Peyer's patch (tissue), 4 donors: Measurements from ENCODE around the gene GBP5.

Source experiments
- POLR2A ChIP-seq, 2 donors: fragments of 450-650 bp; IDR thresholded peaks; one replicate each; pipeline ENCODE4 v1.5.1; 2017; ENCODE audit warnings: antibody characterized with exemption in 2 of 2, mild to moderate bottlenecking in 2 of 2, moderate library complexity in 2 of 2
- TF ChIP-seq, protein P1 (sequence below), 6 experiments: fragments of 450-650 bp in 4 of 6; fragments of 200-600 bp in 2 of 6; sonication (generic) in 1 of 6; IDR thresholded peaks; one replicate each; pipeline ENCODE4 v1.5.1; 2017 to 2019; ENCODE audit warnings: antibody characterized with exemption in 6 of 6, mild to moderate bottlenecking in 3 of 6, moderate library complexity in 1 of 6

DNA sequence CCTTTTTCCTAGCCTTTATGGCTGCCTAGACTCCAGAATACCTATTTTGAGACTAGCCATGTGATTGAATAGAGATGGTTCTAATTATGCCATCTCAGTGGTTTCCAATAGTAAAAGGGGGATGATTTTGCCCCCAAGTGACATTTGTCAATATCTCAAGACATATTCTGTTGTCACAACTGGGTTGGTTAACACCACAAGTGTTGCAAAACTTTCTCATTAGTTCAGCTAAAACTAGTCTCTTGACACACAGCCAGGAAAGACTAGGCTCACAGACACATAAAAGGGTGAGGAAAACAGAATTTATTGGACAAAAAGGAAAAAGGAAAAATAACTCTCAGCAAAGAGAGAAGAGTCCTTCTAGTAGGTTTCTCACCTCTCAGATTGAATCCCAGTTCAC is 39.9 kb upstream of the GBP5 start:
- no peak for TF ChIP-seq POLR2A (IDR thresholded peaks at IDR 0.05)
- TF ChIP-seq, protein P1, sequence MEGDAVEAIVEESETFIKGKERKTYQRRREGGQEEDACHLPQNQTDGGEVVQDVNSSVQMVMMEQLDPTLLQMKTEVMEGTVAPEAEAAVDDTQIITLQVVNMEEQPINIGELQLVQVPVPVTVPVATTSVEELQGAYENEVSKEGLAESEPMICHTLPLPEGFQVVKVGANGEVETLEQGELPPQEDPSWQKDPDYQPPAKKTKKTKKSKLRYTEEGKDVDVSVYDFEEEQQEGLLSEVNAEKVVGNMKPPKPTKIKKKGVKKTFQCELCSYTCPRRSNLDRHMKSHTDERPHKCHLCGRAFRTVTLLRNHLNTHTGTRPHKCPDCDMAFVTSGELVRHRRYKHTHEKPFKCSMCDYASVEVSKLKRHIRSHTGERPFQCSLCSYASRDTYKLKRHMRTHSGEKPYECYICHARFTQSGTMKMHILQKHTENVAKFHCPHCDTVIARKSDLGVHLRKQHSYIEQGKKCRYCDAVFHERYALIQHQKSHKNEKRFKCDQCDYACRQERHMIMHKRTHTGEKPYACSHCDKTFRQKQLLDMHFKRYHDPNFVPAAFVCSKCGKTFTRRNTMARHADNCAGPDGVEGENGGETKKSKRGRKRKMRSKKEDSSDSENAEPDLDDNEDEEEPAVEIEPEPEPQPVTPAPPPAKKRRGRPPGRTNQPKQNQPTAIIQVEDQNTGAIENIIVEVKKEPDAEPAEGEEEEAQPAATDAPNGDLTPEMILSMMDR (IDR thresholded peaks at IDR 0.05) = no peak
